Colonic mucosa (tissue), 4 donors: ENCODE measurements around the gene USP21. TPM values are rescaled to one million over a fixed set of nuclear protein-coding genes. Genes with fewer than 3 reads are reported as not detected.
A peak's percentile ranks its signal among the peaks of the same experiment; 100 is the strongest.

Source experiments
- DNase-seq: peaks from one replicate; pipeline ENCODE4 v3.0.0-alpha.2; 2020
- H3K27ac ChIP-seq: fragments of 200-600 bp; one replicate; pipeline ENCODE4 v1.8.0; 2021
- H3K27me3 ChIP-seq: fragments of 200-600 bp; one replicate; pipeline ENCODE4 v1.8.0; 2021
- H3K36me3 ChIP-seq: fragments of 200-600 bp; one replicate; pipeline ENCODE4 v1.8.0; 2021
- H3K4me1 ChIP-seq: fragments of 200-600 bp; one replicate; pipeline ENCODE4 v1.8.0; 2021; ENCODE audit warnings: mild to moderate bottlenecking
- H3K4me3 ChIP-seq: fragments of 200-600 bp; one replicate; pipeline ENCODE4 v1.8.0; 2021
- H3K9ac ChIP-seq, 2 donors: one replicate each; pipeline ENCODE4 v1.7.0; 2013; ENCODE audit warnings: control low read depth in 2 of 2, low read depth in 2 of 2, low read length in 2 of 2
- H3K9me3 ChIP-seq: fragments of 200-600 bp; one replicate; pipeline ENCODE4 v1.8.0; 2021
- intact Hi-C: fragments of 100-400 bp; cut with DNase I; formaldehyde crosslinking; loops from one replicate; pipeline ENCODE4 v1.14.1; 2022
- total RNA-seq, 2 donors: library from RNA; stranded (reverse); fragmentation: NEBNext Ultra II Directional in 1 of 2; extraction: Animal tissue kit (Norgen Biotek cat#: 25700) in 1 of 2; gene quantifications; one replicate each; pipeline ENCODE4 v1.2.1, GENCODE V29; 2021
- TF ChIP-seq, protein P1 (sequence below): fragments of 200-600 bp; IDR thresholded peaks from one replicate; pipeline ENCODE4 v1.8.0; 2022; ENCODE audit warnings: antibody characterized with exemption, mild to moderate bottlenecking
- donor health status: healthy.
- donor health status: DM: no; HTN: no; CAD: no.
- donor health status: DM: no; HTN: no; CAD: no.

USP21 gene
- total RNA-seq, 2 donors from 2014 or later: 20.8 to 29.0 TPM

DNA sequence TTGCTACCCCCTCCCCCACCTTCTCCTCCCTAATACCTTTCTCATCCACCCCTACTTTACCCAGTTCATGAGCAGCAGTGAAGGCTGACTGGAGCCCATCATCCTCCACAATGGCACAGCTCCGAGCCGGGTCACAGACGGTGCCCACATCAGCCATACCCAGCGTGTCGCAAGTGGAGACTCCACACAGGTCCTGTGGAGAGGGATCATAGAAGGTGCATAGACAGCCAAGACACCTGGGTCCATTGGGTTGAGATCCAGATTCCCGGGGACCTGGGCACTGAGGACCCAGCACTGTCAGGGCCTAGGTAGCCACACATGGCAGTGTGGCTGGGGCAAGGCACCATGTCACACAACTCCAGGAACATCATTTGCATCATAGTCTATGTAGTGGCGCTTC, 36.8 kb downstream of the USP21 start:
- intact Hi-C loops: loop anchor here (10.0 kb wide), 2 partner anchors 109 to 189 kb away; partner anchors contain the start of gene MPZ
- Histone ChIP-seq H3K27me3 (no peaks in the 10 kb centered on the region), H3K4me3 (no peak overlapping the region), H3K9ac (peak overlapping the region in 1 of 2 donors; percentile 3), H3K36me3 (no peaks in the 10 kb centered on the region), H3K27ac (no peak overlapping the region), H3K9me3 (no peaks in the 10 kb centered on the region), H3K4me1 (no peaks in the 10 kb centered on the region)
- DNase-seq: no peak
- TF ChIP-seq, protein P1, sequence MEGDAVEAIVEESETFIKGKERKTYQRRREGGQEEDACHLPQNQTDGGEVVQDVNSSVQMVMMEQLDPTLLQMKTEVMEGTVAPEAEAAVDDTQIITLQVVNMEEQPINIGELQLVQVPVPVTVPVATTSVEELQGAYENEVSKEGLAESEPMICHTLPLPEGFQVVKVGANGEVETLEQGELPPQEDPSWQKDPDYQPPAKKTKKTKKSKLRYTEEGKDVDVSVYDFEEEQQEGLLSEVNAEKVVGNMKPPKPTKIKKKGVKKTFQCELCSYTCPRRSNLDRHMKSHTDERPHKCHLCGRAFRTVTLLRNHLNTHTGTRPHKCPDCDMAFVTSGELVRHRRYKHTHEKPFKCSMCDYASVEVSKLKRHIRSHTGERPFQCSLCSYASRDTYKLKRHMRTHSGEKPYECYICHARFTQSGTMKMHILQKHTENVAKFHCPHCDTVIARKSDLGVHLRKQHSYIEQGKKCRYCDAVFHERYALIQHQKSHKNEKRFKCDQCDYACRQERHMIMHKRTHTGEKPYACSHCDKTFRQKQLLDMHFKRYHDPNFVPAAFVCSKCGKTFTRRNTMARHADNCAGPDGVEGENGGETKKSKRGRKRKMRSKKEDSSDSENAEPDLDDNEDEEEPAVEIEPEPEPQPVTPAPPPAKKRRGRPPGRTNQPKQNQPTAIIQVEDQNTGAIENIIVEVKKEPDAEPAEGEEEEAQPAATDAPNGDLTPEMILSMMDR: no peak

DNA sequence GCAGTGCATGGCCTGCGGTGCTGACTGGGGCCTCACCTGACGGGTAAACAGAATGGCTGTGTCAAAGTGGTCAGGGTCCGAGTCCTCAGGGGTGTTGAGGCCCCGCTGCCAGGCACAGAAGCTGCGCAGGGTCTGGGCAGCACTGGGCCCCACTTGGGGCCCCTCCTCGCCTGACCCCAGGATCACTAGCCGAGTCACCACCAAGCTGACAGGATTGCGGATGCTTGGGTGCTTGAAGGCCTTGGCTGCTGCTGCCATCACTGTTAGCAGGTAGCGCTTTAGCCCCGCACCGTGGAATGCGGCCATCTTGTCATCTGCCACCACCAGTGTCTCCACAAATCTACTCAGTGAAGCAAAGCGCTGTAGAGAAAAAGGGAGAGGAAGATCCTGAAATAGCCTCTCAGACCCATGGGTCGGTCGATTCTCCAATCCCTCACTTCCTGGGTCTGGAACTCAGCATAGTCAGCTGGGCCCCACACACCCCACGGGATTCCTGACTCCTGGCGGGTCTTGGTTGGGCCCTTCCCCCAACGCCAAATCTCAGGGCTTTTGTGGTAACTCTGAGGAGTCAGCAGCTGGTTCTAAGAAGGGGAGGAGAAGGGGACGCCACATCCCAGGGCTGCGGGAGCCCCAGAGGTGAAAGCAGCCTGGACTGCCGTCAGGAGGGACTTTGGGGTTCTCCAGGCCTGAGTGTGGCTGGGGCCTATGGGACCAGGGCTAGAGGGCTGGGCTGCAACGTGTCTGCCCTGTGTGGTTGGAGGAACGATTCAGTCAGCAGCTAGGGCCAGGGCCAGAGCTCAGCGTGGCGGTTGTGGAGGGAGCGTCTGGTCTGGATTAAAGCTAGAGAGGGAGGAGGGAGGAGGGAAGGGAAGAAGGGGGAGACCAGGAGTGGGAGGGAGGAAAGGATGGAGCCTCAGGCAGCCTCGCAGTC, 37.5 kb downstream of the USP21 start:
- intact Hi-C loops: loop anchor here (10.0 kb wide), 2 partner anchors 108 to 188 kb away; partner anchors contain the start of gene MPZ
- DNase-seq: no peak
- Histone ChIP-seq H3K27ac (peak overlapping the region; percentile 23), H3K9ac (peak overlapping the region; percentile 37 to 59), H3K27me3 (no peaks in the 10 kb centered on the region), H3K4me3 (peak overlapping the region; percentile 24), H3K9me3 (no peaks in the 10 kb centered on the region), H3K4me1 (no peaks in the 10 kb centered on the region), H3K36me3 (no peaks in the 10 kb centered on the region)
- TF ChIP-seq, protein P1: no peak

DNA sequence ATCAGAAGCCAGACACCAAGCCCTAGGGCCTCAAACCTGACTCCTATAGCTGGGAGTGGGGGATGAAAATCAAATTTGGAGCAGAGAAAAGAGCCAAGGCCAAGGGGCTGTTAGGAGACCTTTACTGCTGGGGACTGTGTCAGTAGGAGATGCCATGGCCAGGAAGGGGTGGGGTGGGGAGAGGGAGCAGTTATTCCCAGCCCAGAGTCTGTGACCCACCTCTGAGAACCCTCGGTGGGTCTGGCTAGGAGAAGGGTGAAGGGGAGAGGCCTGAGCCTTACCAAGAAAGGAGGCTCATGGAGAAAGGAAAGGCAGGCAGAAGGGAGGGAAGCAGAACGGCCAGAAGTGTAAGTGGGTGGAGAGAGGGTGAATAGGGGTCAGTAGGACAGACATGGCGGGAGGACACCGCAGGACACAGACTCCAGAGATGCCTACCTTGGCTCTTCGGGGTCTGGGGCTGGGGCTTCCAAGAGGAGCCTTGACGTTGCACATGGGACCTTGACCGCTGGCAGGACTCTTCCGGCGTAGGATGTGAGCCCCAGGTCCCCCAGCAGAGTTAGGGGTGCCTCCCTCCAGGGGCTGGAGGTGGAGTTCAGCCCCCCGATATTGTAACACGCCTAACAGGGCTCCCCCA, 38.4 kb downstream of the USP21 start:
- no peaks in the 10 kb centered on the region for H3K27me3 ChIP-seq
- intact Hi-C loops: loop anchor here (10.0 kb wide), 2 partner anchors 107 to 187 kb away; partner anchors contain the start of gene MPZ
- no peaks in the 10 kb centered on the region for H3K9me3 ChIP-seq
- peak overlapping the region; percentile 23 for H3K27ac ChIP-seq
- H3K36me3 ChIP-seq: no peaks in the 10 kb centered on the region
- H3K4me3 ChIP-seq: peak overlapping the region; percentile 24
- TF ChIP-seq, protein P1: no peak
- DNase-seq: no peak
- peak overlapping the region; percentile 40 to 59 for H3K9ac ChIP-seq
- H3K4me1 ChIP-seq: no peaks in the 10 kb centered on the region

DNA sequence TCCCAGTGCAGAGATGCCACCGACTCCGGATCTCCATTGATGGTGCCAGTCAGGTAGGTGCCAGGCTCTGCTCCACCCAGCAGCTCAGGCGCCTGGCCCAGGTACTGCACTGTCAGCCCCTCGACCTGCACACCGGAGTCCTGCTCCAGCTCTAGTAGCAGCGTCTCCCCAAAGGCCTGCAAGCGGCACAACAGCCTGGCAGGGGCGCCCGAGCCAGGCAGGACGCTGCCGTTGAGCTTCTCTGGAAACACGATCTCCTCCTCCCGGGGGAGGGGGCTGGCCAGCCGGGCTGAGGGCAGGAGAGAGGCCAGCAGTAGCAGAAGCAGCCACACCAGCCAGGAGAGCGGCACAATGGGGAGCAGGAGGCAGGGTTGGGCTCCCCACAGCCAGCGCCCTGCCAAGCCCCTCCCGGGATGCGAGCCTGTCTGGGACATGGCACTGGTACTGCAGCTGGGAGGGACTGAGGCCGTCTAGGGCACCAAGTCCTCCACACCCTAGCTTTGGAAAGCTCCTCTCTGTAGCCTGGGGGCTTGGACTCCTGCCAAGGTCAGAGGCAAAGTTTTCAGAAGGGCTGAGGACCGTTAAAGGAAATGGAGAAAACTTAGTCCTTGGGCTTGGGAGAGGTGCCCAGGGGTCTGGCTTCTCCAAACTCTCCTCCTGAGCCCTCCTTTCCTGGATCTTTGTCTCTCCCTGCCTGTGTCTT, 39.0 kb downstream of the USP21 start:
- TF ChIP-seq, protein P1: no peak
- no peak for DNase-seq
- intact Hi-C loops: loop anchor here (10.0 kb wide), 2 partner anchors 106 to 186 kb away; partner anchors contain the start of gene MPZ
- peak overlapping the region; percentile 24 for H3K4me3 ChIP-seq
- no peaks in the 10 kb centered on the region for H3K27me3 ChIP-seq
- peak overlapping the region; percentile 40 to 47 for H3K9ac ChIP-seq
- no peaks in the 10 kb centered on the region for H3K9me3 ChIP-seq
- H3K36me3 ChIP-seq: no peaks in the 10 kb centered on the region
- no peaks in the 10 kb centered on the region for H3K4me1 ChIP-seq
- H3K27ac ChIP-seq: peak overlapping the region; percentile 23

DNA sequence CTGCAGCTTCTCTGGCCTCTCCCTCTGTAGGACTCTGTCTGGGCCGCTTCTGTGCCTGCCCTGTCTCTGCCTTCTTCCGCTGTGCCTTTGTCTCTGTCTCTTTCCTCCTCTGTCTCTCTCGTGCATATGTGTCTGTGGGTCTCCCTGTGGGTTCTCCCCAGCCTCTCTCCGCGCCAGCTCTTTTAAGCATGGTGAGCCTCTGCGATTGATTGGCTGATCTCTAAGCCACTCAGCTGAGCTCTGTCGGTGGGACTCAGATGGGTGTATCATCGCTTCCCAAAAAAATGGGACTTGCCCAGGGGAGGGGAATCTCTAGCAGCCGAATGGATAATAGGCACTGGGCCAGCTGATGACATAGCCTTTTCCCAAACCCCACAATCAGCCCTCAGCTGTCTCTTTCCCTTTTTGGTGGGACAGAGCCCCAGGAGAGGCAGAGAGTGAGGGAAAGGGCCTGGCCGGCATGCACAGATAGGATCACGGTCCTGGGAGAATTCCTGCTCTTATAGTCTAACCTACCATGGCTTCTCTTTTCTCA, 39.7 kb downstream of the USP21 start, which contains the start of gene ADAMTS4:
ADAMTS4 (minus strand) TSS at position 158 of the 535 bp plus-strand sequence. CDS start 427 bp downstream, outside the sequence.
- H3K9ac ChIP-seq: peak within 1 kb of the TSS; percentile 40 to 47
- H3K4me1 ChIP-seq: no peaks in the 10 kb centered on the region
- peak within 1 kb of the TSS; percentile 23 for H3K27ac ChIP-seq
- DNase-seq: peak; percentile 52
- H3K4me3 ChIP-seq: peak within 1 kb of the TSS; percentile 24
- H3K9me3 ChIP-seq: no peaks in the 10 kb centered on the region
- H3K27me3 ChIP-seq: no peaks in the 10 kb centered on the region
- intact Hi-C loops: loop anchor here (10.0 kb wide), 2 partner anchors 106 to 186 kb away; partner anchors contain the start of gene MPZ
- TF ChIP-seq, protein P1: no peak
- no peaks in the 10 kb centered on the region for H3K36me3 ChIP-seq
